Neural crest cell (in vitro differentiated cells): ENCODE measurements around the gene UBE2L3. TPM values are rescaled to one million over a fixed set of nuclear protein-coding genes. Genes with fewer than 3 reads are reported as not detected.

Experiments
- DNase-seq: peaks from one replicate; pipeline ENCODE4 v3.0.0; 2021; ENCODE audit warnings: low read depth, mixed read lengths, low spot score
- H3K27ac Mint-ChIP-seq: one replicate; pipeline ENCODE4 v1.8.0; 2021; ENCODE audit warnings: mild to moderate bottlenecking, mixed read lengths; ENCODE audit not compliant: unreplicated experiment
- H3K27me3 Mint-ChIP-seq: 2 replicates; pipeline ENCODE4 v1.8.0; 2021; ENCODE audit warnings: low read depth, mild to moderate bottlenecking, mixed read lengths
- H3K36me3 Mint-ChIP-seq: 2 replicates; pipeline ENCODE4 v1.8.0; 2021; ENCODE audit warnings: low read depth, mild to moderate bottlenecking, mixed read lengths
- H3K4me1 Mint-ChIP-seq: 2 replicates; pipeline ENCODE4 v1.8.0; 2021; ENCODE audit warnings: mixed read lengths
- H3K4me3 Mint-ChIP-seq: one replicate; pipeline ENCODE4 v1.8.0; 2021; ENCODE audit warnings: mild to moderate bottlenecking, mixed read lengths
- H3K9me3 Mint-ChIP-seq: 2 replicates; pipeline ENCODE4 v1.8.0; 2021; ENCODE audit warnings: mixed read lengths
- CTCF ChIP-seq: fragments of 200-600 bp; sonication (generic); conservative IDR thresholded peaks from 2 replicates; pipeline ENCODE4 v1.5.0; 2021; ENCODE audit warnings: antibody characterized with exemption, mild to moderate bottlenecking
- total RNA-seq: library from RNA; stranded (reverse); gene quantifications from 2 replicates; pipeline ENCODE4 v1.2.1, GENCODE V29; 2021

The UBE2L3 gene
- total RNA-seq, 1 donor from 2014 or later: 76.9 TPM

- Mint-ChIP-seq H3K27ac (no peak overlapping the region), H3K9me3 (no peaks in the 10 kb centered on the region)
Measured at GRCh38 chr22:21650280-21650679, 82.8 kb downstream of the UBE2L3 start.

GRCh38 chr22:21650823-21651520, 83.5 kb downstream of the UBE2L3 start:
- peaks cover 4% of the 10 kb centered on the region for H3K27me3 Mint-ChIP-seq
- no peak for DNase-seq
- peaks cover 13% of the 10 kb centered on the region for H3K36me3 Mint-ChIP-seq
- peak overlapping the region; percentile 99 for H3K4me3 Mint-ChIP-seq
- no peaks in the 10 kb centered on the region for H3K9me3 Mint-ChIP-seq
- peaks cover 32% of the 10 kb centered on the region for H3K4me1 Mint-ChIP-seq
- H3K27ac Mint-ChIP-seq: peak overlapping the region; percentile 100
- no peak for TF ChIP-seq CTCF

More at GRCh38 chr22:21650280-21650679, 82.8 kb downstream of the UBE2L3 start:
- TF ChIP-seq CTCF: no peak
- peaks cover 4% of the 10 kb centered on the region for H3K27me3 Mint-ChIP-seq
- H3K36me3 Mint-ChIP-seq: peaks cover 13% of the 10 kb centered on the region
- H3K4me1 Mint-ChIP-seq: peaks cover 32% of the 10 kb centered on the region
- H3K4me3 Mint-ChIP-seq: peak overlapping the region; percentile 99
- DNase-seq: no peak

- peaks cover 15% of the 10 kb centered on the region for H3K36me3 Mint-ChIP-seq
- peaks cover 32% of the 10 kb centered on the region for H3K4me1 Mint-ChIP-seq
- peaks cover 6% of the 10 kb centered on the region for H3K27me3 Mint-ChIP-seq
- no peaks in the 10 kb centered on the region for H3K9me3 Mint-ChIP-seq
- DNase-seq: no peak
- H3K27ac Mint-ChIP-seq: peak overlapping the region; percentile 100
- TF ChIP-seq CTCF: no peak
- peak overlapping the region; percentile 99 for H3K4me3 Mint-ChIP-seq
Measured at GRCh38 chr22:21651521-21652009, 84.1 kb downstream of the UBE2L3 start.

- no peaks in the 10 kb centered on the region for H3K9me3 Mint-ChIP-seq
- peak overlapping the region; percentile 100 for H3K27ac Mint-ChIP-seq
- peak; percentile 90 for DNase-seq
- peaks cover 33% of the 10 kb centered on the region for H3K4me1 Mint-ChIP-seq
- peaks cover 10% of the 10 kb centered on the region for H3K27me3 Mint-ChIP-seq
- peak overlapping the region; percentile 99 for H3K4me3 Mint-ChIP-seq
- TF ChIP-seq CTCF: no peak
- H3K36me3 Mint-ChIP-seq: peaks cover 15% of the 10 kb centered on the region
Measured at GRCh38 chr22:21652010-21652546, 84.6 kb downstream of the UBE2L3 start.

- H3K9me3 Mint-ChIP-seq: no peaks in the 10 kb centered on the region
Measured at GRCh38 chr22:21652547-21653545, 85.3 kb downstream of the UBE2L3 start.

More at GRCh38 chr22:21652547-21653545, 85.3 kb downstream of the UBE2L3 start:
- H3K27ac Mint-ChIP-seq: peak overlapping the region; percentile 95
- no peak for TF ChIP-seq CTCF
- H3K27me3 Mint-ChIP-seq: peaks cover 12% of the 10 kb centered on the region
- peaks cover 34% of the 10 kb centered on the region for H3K4me1 Mint-ChIP-seq
- peak overlapping the region; percentile 99 for H3K4me3 Mint-ChIP-seq
- H3K36me3 Mint-ChIP-seq: peaks cover 15% of the 10 kb centered on the region
- peak; percentile 71 for DNase-seq
